ENCODE measurements around the gene F13A1.
A peak's percentile ranks its signal among the peaks of the same experiment; 100 is the strongest.

F13A1 gene

GRCh38 chr6:6191476-6191875 is 129.0 kb downstream of the F13A1 start:
- no peak for DNase-seq

GRCh38 chr6:6180684-6181083 is 139.8 kb downstream of the F13A1 start:
- DNase-seq, result no peak

- DNase-seq, result no peak
These were observed 140.4 kb downstream of the F13A1 start for GRCh38 chr6:6179858-6180623.

- no peak for DNase-seq
These were observed 141.7 kb downstream of the F13A1 start for GRCh38 chr6:6178795-6179194.

- DNase-seq, result no peak
These were observed 142.7 kb downstream of the F13A1 start for GRCh38 chr6:6177754-6178153.

GRCh38 chr6:6176586-6177228 is 143.8 kb downstream of the F13A1 start:
- no peak for DNase-seq

GRCh38 chr6:6176127-6176526 is 144.3 kb downstream of the F13A1 start:
- DNase-seq, result no peak

- no peak for DNase-seq
These were observed 151.3 kb downstream of the F13A1 start for GRCh38 chr6:6169141-6169540.

- no peak for DNase-seq
These were observed 154.4 kb downstream of the F13A1 start for GRCh38 chr6:6166064-6166463.

- no peak for DNase-seq
These were observed 156.1 kb downstream of the F13A1 start for GRCh38 chr6:6164367-6164766.

- no peak for DNase-seq
These were observed 166.1 kb downstream of the F13A1 start for GRCh38 chr6:6154335-6154734.

GRCh38 chr6:6152060-6152459 is 168.4 kb downstream of the F13A1 start:
- DNase-seq, result no peak

- DNase-seq, result no peak
These were observed 172.2 kb downstream of the F13A1 start for GRCh38 chr6:6148192-6148815.

GRCh38 chr6:6131492-6132109 is 188.9 kb downstream of the F13A1 start:
- DNase-seq, result peak in 1 of 5 donors; percentile 17

- DNase-seq, result no peak
These were observed 195.0 kb downstream of the F13A1 start for GRCh38 chr6:6125495-6125894.

- no peak for DNase-seq
These were observed 196.7 kb downstream of the F13A1 start for GRCh38 chr6:6123803-6124202.

GRCh38 chr6:6121943-6122342 is 198.5 kb downstream of the F13A1 start:
- no peak for DNase-seq

- no peak for DNase-seq
These were observed 214.9 kb downstream of the F13A1 start for GRCh38 chr6:6105472-6106036.

Data from T-helper 1 cell (primary cell).